Neural cell (in vitro differentiated cells): Measurements from ENCODE around the gene ZNF160. TPM values are rescaled to one million over a fixed set of nuclear protein-coding genes. Genes with fewer than 3 reads are reported as not detected.
A peak's percentile ranks its signal among the peaks of the same experiment; 100 is the strongest.

Source experiments
- H2AFZ ChIP-seq: fragments of 200-600, 300-800 bp; sonication (generic), shearing (Covaris generic); 2 replicates; pipeline ENCODE4 v1.6.0; 2014; ENCODE audit warnings: low read depth, mild to moderate bottlenecking, antibody characterized with exemption, low read length, moderate library complexity
- H3F3A ChIP-seq: fragments of 200-600 bp; shearing (Covaris generic); 2 replicates; pipeline ENCODE4 v1.6.1; 2016; ENCODE audit warnings: mild to moderate bottlenecking, moderate library complexity, mixed read lengths, antibody characterized with exemption, low read length; ENCODE audit not compliant: insufficient read depth, poor library complexity, severe bottlenecking
- H3K27ac ChIP-seq: fragments of 200-600, 300-800 bp; sonication (generic), shearing (Covaris generic); 2 replicates; pipeline ENCODE4 v1.5.1; 2014; ENCODE audit warnings: mild to moderate bottlenecking, low read length, moderate library complexity
- H3K27me3 ChIP-seq: fragments of 300-800, 200-600 bp; sonication (generic), shearing (Covaris generic); 2 replicates; pipeline ENCODE4 v1.6.0; 2014; ENCODE audit warnings: mild to moderate bottlenecking, low read depth, low read length, moderate library complexity; ENCODE audit not compliant: insufficient read depth
- H3K36me3 ChIP-seq: fragments of 300-800, 200-600 bp; sonication (generic), shearing (Covaris generic); 2 replicates; pipeline ENCODE4 v1.5.1; 2014; ENCODE audit warnings: mild to moderate bottlenecking, antibody characterized with exemption, low read length, moderate library complexity; ENCODE audit not compliant: insufficient read depth
- H3K4me2 ChIP-seq: fragments of 300-800, 200-600 bp; sonication (generic), shearing (Covaris generic); 2 replicates; pipeline ENCODE4 v1.6.0; 2014; ENCODE audit warnings: mild to moderate bottlenecking, low read length
- H3K4me3 ChIP-seq: fragments of 300-800, 200-600 bp; sonication (generic), shearing (Covaris generic); 2 replicates; pipeline ENCODE4 v1.5.1; 2014; ENCODE audit warnings: mild to moderate bottlenecking, low read length, moderate library complexity
- H3K79me2 ChIP-seq: fragments of 200-600 bp; shearing (Covaris generic); replicated peaks from 2 replicates; pipeline ENCODE4 v1.6.0; 2014; ENCODE audit warnings: mild to moderate bottlenecking, low read length, moderate library complexity; ENCODE audit not compliant: insufficient read depth
- H3K9ac ChIP-seq: fragments of 300-800, 200-600 bp; sonication (generic), shearing (Covaris generic); 2 replicates; pipeline ENCODE4 v1.6.1; 2016; ENCODE audit warnings: mild to moderate bottlenecking, low read length, mixed read lengths
- H3K9me2 ChIP-seq: fragments of 200-600 bp; shearing (Covaris generic); 2 replicates; pipeline ENCODE4 v1.6.1; 2016; ENCODE audit warnings: mild to moderate bottlenecking, low read length, mixed read lengths; ENCODE audit not compliant: insufficient read depth
- H3K9me3 ChIP-seq: fragments of 200-600, 300-800 bp; sonication (generic), shearing (Covaris generic); 2 replicates; pipeline ENCODE4 v1.6.1; 2016; ENCODE audit warnings: mild to moderate bottlenecking, mixed run types, low read length, moderate library complexity, mixed read lengths
- H4K20me1 ChIP-seq: fragments of 200-600 bp; shearing (Covaris generic); 2 replicates; pipeline ENCODE4 v1.6.1; 2016; ENCODE audit warnings: mild to moderate bottlenecking, mixed run types; ENCODE audit not compliant: insufficient read depth
- EP300 ChIP-seq: fragments of 450-650 bp; conservative IDR thresholded peaks from 2 replicates; pipeline ENCODE4 v1.6.1; 2014; ENCODE audit warnings: antibody characterized with exemption, mild to moderate bottlenecking, moderate library complexity; ENCODE audit not compliant: poor library complexity, severe bottlenecking
- MXI1 ChIP-seq: fragments of 450-650 bp; conservative IDR thresholded peaks from 2 replicates; pipeline ENCODE4 v1.6.1; 2014; ENCODE audit warnings: antibody characterized with exemption, mild to moderate bottlenecking; ENCODE audit not compliant: poor library complexity, severe bottlenecking
- POLR2AphosphoS5 ChIP-seq: IDR thresholded peaks from 2 replicates; pipeline ENCODE4 v1.6.1; 2012
- RAD21 ChIP-seq: fragments of 450-650 bp; conservative IDR thresholded peaks from 2 replicates; pipeline ENCODE4 v1.6.1; 2014; ENCODE audit warnings: antibody characterized with exemption, mild to moderate bottlenecking, moderate library complexity
- SMC3 ChIP-seq: fragments of 450-650 bp; conservative IDR thresholded peaks from 2 replicates; pipeline ENCODE4 v1.6.1; 2014; ENCODE audit warnings: antibody characterized with exemption, mild to moderate bottlenecking, moderate library complexity; ENCODE audit not compliant: poor library complexity
- TAF1 ChIP-seq: IDR thresholded peaks from 2 replicates; pipeline ENCODE4 v1.6.1; 2012; ENCODE audit warnings: low read depth
- polyA minus RNA-seq: library from RNA; depleted of rRNA, polyadenylated mRNA; stranded (reverse); fragments of >200 nt; gene quantifications from 2 replicates; pipeline ENCODE4 v1.2.3, GENCODE V29; 2014
- polyA plus RNA-seq: library from polyadenylated mRNA; depleted of rRNA; stranded (reverse); fragments of >200 nt; gene quantifications from 2 replicates; pipeline ENCODE4 v1.2.3, GENCODE V29; 2014
- TF ChIP-seq, protein P1 (sequence below): IDR thresholded peaks from 2 replicates; pipeline ENCODE4 v1.6.1; 2012; ENCODE audit warnings: borderline replicate concordance
- TF ChIP-seq, protein P2 (sequence below): fragments of 450-650 bp; IDR thresholded peaks from 2 replicates; pipeline ENCODE4 v1.5.1; 2014; ENCODE audit warnings: antibody characterized with exemption, mild to moderate bottlenecking, moderate library complexity; ENCODE audit not compliant: poor library complexity, severe bottlenecking

The ZNF160 gene
- polyA plus RNA-seq = 28.1 and 38.8 TPM in 2 replicates
- 71.6 and 76.3 TPM in 2 replicates for polyA minus RNA-seq

DNA sequence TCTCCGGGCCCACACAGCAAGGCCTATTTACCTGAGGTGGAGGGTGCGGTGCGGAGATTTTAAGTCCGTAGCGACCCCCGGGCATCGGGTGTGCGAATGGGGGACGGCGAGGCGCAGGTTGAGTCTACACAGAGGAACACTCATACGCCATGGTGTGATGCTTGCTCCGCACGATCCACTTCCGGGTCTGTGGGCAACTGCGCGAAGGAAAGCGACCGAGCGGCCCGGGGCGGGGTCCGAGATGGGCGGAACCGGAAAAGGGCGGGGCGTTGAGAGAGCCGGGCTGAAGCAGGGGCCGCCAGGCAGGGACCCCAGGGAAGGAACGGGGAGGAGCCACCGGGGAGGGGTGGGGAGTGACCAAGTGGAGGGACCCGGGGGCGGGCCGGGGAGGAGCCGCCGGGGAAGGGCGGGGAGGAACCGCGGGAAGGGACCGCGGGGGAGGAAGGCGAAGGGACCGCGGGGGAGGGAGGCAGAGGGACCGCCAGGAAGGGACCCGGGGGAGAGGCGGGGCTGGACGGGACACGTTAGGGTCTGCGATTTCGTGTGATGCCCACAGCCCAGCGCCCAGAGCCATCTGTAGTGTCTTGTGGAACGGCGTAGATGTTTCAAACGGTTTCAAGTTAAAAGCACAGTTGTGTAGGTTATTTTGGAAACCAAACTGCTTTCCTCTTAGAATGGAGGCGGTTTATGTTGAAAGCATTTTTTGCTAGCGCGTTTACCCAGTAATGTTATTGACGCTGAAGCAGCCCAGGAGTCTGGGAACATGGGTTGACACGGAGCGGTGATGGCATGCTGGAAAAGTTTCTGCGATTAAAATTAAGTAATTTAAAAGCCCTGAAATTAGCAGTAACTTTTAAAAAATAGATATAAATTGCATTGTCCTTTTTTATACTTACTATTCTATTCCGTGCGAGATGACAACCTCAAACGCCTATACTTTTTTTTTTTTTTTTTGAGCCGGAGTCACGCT is at the start of gene ZNF160:
Gene ZNF160, minus strand, starts transcription at position 189 of the 970 bp plus-strand sequence. CDS start 17,146 bp downstream, outside the sequence.
- H3K9me3 ChIP-seq = no peaks in the 10 kb centered on the region
- H3K27ac ChIP-seq = peak within 1 kb of the TSS; percentile 76
- H3K79me2 ChIP-seq = peaks cover 22% of the 10 kb centered on the region
- peak within 1 kb of the TSS; percentile 90 for H3K9ac ChIP-seq
- H3F3A ChIP-seq = no peaks in the 10 kb centered on the region
- H3K4me3 ChIP-seq = peak within 1 kb of the TSS; percentile 94
- no peaks in the 10 kb centered on the region for H4K20me1 ChIP-seq
- no peaks in the 10 kb centered on the region for H3K27me3 ChIP-seq
- TF ChIP-seq RAD21 (peak; percentile 16), EP300 (no peak), POLR2AphosphoS5 (peak; percentile 93), MXI1 (peak; percentile 63), SMC3 (no peak), TAF1 (peak; percentile 30)
- TF ChIP-seq, protein P1, sequence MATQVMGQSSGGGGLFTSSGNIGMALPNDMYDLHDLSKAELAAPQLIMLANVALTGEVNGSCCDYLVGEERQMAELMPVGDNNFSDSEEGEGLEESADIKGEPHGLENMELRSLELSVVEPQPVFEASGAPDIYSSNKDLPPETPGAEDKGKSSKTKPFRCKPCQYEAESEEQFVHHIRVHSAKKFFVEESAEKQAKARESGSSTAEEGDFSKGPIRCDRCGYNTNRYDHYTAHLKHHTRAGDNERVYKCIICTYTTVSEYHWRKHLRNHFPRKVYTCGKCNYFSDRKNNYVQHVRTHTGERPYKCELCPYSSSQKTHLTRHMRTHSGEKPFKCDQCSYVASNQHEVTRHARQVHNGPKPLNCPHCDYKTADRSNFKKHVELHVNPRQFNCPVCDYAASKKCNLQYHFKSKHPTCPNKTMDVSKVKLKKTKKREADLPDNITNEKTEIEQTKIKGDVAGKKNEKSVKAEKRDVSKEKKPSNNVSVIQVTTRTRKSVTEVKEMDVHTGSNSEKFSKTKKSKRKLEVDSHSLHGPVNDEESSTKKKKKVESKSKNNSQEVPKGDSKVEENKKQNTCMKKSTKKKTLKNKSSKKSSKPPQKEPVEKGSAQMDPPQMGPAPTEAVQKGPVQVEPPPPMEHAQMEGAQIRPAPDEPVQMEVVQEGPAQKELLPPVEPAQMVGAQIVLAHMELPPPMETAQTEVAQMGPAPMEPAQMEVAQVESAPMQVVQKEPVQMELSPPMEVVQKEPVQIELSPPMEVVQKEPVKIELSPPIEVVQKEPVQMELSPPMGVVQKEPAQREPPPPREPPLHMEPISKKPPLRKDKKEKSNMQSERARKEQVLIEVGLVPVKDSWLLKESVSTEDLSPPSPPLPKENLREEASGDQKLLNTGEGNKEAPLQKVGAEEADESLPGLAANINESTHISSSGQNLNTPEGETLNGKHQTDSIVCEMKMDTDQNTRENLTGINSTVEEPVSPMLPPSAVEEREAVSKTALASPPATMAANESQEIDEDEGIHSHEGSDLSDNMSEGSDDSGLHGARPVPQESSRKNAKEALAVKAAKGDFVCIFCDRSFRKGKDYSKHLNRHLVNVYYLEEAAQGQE = no peak
- no peaks in the 10 kb centered on the region for H3K36me3 ChIP-seq
- H2AFZ ChIP-seq = peak within 1 kb of the TSS; percentile 54
- H3K9me2 ChIP-seq = no peaks in the 10 kb centered on the region
- peak within 1 kb of the TSS; percentile 88 for H3K4me2 ChIP-seq

DNA sequence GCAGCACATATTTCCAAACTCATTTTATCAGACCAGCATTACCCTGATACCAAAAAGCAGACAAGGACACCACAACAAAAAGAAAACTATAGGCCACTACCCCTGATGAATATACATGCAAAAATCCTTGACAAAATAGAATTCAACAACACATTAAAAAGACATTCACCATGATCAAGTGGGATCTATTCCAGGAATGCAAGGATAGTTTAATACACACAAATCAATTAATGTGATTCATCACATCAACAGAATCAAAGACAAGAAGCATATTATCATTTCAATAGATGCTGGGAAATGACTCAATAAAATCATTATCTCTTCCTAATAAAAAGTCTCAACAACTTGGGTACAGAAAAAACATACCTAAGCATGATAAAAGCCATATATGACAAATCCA is 44.4 kb upstream of the ZNF160 start:
- no peak overlapping the region for H3K9ac ChIP-seq
- H2AFZ ChIP-seq = no peak overlapping the region
- TF ChIP-seq, protein P2, sequence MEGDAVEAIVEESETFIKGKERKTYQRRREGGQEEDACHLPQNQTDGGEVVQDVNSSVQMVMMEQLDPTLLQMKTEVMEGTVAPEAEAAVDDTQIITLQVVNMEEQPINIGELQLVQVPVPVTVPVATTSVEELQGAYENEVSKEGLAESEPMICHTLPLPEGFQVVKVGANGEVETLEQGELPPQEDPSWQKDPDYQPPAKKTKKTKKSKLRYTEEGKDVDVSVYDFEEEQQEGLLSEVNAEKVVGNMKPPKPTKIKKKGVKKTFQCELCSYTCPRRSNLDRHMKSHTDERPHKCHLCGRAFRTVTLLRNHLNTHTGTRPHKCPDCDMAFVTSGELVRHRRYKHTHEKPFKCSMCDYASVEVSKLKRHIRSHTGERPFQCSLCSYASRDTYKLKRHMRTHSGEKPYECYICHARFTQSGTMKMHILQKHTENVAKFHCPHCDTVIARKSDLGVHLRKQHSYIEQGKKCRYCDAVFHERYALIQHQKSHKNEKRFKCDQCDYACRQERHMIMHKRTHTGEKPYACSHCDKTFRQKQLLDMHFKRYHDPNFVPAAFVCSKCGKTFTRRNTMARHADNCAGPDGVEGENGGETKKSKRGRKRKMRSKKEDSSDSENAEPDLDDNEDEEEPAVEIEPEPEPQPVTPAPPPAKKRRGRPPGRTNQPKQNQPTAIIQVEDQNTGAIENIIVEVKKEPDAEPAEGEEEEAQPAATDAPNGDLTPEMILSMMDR = no peak
- TF ChIP-seq, protein P1 = no peak
- TF ChIP-seq TAF1 = no peak
- no peaks in the 10 kb centered on the region for H3K27me3 ChIP-seq
- no peak overlapping the region for H3K27ac ChIP-seq
- H3K79me2 ChIP-seq = no peaks in the 10 kb centered on the region
- peaks cover 11% of the 10 kb centered on the region for H3K9me3 ChIP-seq
- H3K4me3 ChIP-seq = no peak overlapping the region
- no peak overlapping the region for H3K4me2 ChIP-seq
- H3K36me3 ChIP-seq = peaks cover 18% of the 10 kb centered on the region
- no peaks in the 10 kb centered on the region for H4K20me1 ChIP-seq
- H3F3A ChIP-seq = no peaks in the 10 kb centered on the region
- no peaks in the 10 kb centered on the region for H3K9me2 ChIP-seq
